GM12873 (cell line): ENCODE measurements around the gene FAM13A.

Experiments used
- CTCF ChIP-seq: IDR thresholded peaks from 2 replicates; pipeline ENCODE4 v1.5.1; 2012; ENCODE audit warnings: low read depth, mild to moderate bottlenecking, moderate library complexity, low read length, control low read depth; ENCODE audit not compliant: insufficient read depth; ENCODE audit errors: missing control alignments

FAM13A gene

GRCh38 chr4:88804234-88804633, 252.8 kb downstream of the FAM13A start:
- no peak for TF ChIP-seq CTCF

- no peak for TF ChIP-seq CTCF
Observed at GRCh38 chr4:88803600-88804096, 253.3 kb downstream of the FAM13A start.

GRCh38 chr4:88802585-88803286, 254.2 kb downstream of the FAM13A start:
- TF ChIP-seq CTCF = no peak

- peak; percentile 2 for TF ChIP-seq CTCF
Observed at GRCh38 chr4:88802138-88802537, 254.8 kb downstream of the FAM13A start.

DNA sequence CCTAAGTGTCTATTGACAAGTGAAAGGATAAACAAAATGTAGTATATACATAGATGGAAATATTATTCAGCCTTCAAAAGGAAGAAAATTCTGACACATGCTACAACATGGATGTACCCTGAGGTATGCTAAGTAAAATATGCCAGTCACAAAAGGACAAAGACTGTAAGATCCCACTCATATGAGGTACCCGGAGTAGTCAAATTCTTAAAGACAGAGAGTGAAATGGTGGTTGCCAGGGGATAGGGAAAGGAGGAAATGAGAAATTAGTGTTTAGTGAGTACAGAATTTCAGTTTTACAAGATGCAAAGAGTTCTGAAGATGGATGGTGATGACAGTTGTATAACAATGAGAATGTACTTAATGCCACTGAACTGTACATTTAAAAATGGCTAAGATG, 257.1 kb downstream of the FAM13A start:
- no peak for TF ChIP-seq CTCF

- TF ChIP-seq CTCF = no peak
Observed at GRCh38 chr4:88797725-88798124, 259.3 kb downstream of the FAM13A start.

GRCh38 chr4:88796545-88796944, 260.4 kb downstream of the FAM13A start:
- TF ChIP-seq CTCF = no peak
